ENCODE results near the gene RPL22.

The RPL22 gene

GRCh38 chr1:6199298-6200187 is at the start of gene RPL22:
TSS of gene RPL22 (minus strand) at chr1:6199595. CDS start at chr1:6199573, 22 bp downstream.
- Mint-ChIP-seq H3K4me1 (ENCODE audit: low read depth) (peaks cover 43% of the 10 kb centered on the region), H3K36me3 (ENCODE audit: low read depth) (peaks cover 46% of the 10 kb centered on the region), H3K4me3 (peak within 1 kb of the TSS; percentile 91)

GRCh38 chr1:6248161-6248776 is 48.9 kb upstream of the RPL22 start:
- no peaks in the 10 kb centered on the region for H3K36me3 Mint-ChIP-seq (ENCODE audit: low read depth)
- H3K4me3 Mint-ChIP-seq, result no peak overlapping the region
- H3K27ac Mint-ChIP-seq, result no peak overlapping the region
- peaks cover 10% of the 10 kb centered on the region for H3K4me1 Mint-ChIP-seq (ENCODE audit: low read depth)
- no peak for DNase-seq
- no peaks in the 10 kb centered on the region for H3K9me3 Mint-ChIP-seq
- H3K27me3 Mint-ChIP-seq, result peaks cover 69% of the 10 kb centered on the region

More at GRCh38 chr1:6199298-6200187, at the start of gene RPL22:
- DNase-seq, result peak; percentile 96
- Mint-ChIP-seq H3K27me3 (no peaks in the 10 kb centered on the region), H3K27ac (peak within 1 kb of the TSS; percentile 95), H3K9me3 (no peaks in the 10 kb centered on the region)

GRCh38 chr1:6247651-6248050 is 48.3 kb upstream of the RPL22 start:
- no peak overlapping the region for H3K4me3 Mint-ChIP-seq
- H3K9me3 Mint-ChIP-seq, result no peaks in the 10 kb centered on the region
- H3K4me1 Mint-ChIP-seq (ENCODE audit: low read depth), result peaks cover 10% of the 10 kb centered on the region
- peaks cover 75% of the 10 kb centered on the region for H3K27me3 Mint-ChIP-seq
- H3K27ac Mint-ChIP-seq, result no peak overlapping the region
- no peaks in the 10 kb centered on the region for H3K36me3 Mint-ChIP-seq (ENCODE audit: low read depth)
- DNase-seq, result no peak

- Mint-ChIP-seq H3K4me1 (ENCODE audit: low read depth) (peaks cover 10% of the 10 kb centered on the region), H3K27me3 (peaks cover 72% of the 10 kb centered on the region), H3K36me3 (ENCODE audit: low read depth) (no peaks in the 10 kb centered on the region), H3K9me3 (no peaks in the 10 kb centered on the region), H3K27ac (peak overlapping the region; percentile 79), H3K4me3 (peak overlapping the region; percentile 49)
- DNase-seq, result peak; percentile 88
Measured at GRCh38 chr1:6246497-6247467, 47.4 kb upstream of the RPL22 start.

- H3K4me3 Mint-ChIP-seq, result no peak overlapping the region
- peaks cover 72% of the 10 kb centered on the region for H3K27me3 Mint-ChIP-seq
- peak; percentile 67 for DNase-seq
- no peak overlapping the region for H3K27ac Mint-ChIP-seq
- peaks cover 15% of the 10 kb centered on the region for H3K4me1 Mint-ChIP-seq (ENCODE audit: low read depth)
- H3K9me3 Mint-ChIP-seq, result no peaks in the 10 kb centered on the region
- no peaks in the 10 kb centered on the region for H3K36me3 Mint-ChIP-seq (ENCODE audit: low read depth)
Measured at GRCh38 chr1:6245869-6246496, 46.6 kb upstream of the RPL22 start.

GRCh38 chr1:6245086-6245868 is 45.9 kb upstream of the RPL22 start:
- Mint-ChIP-seq H3K4me3 (no peak overlapping the region), H3K27ac (no peak overlapping the region), H3K36me3 (ENCODE audit: low read depth) (no peaks in the 10 kb centered on the region), H3K27me3 (peaks cover 70% of the 10 kb centered on the region), H3K4me1 (ENCODE audit: low read depth) (peaks cover 15% of the 10 kb centered on the region), H3K9me3 (no peaks in the 10 kb centered on the region)
- peak; percentile 87 for DNase-seq

GRCh38 chr1:6244401-6245049 is 45.1 kb upstream of the RPL22 start:
- Mint-ChIP-seq H3K27ac (no peak overlapping the region), H3K4me3 (no peak overlapping the region), H3K9me3 (no peaks in the 10 kb centered on the region), H3K4me1 (ENCODE audit: low read depth) (peaks cover 12% of the 10 kb centered on the region), H3K27me3 (peaks cover 74% of the 10 kb centered on the region), H3K36me3 (ENCODE audit: low read depth) (no peaks in the 10 kb centered on the region)
- DNase-seq, result no peak

- H3K9me3 Mint-ChIP-seq, result no peaks in the 10 kb centered on the region
- H3K4me3 Mint-ChIP-seq, result no peak within 1 kb of the TSS
- no peak within 1 kb of the TSS for H3K27ac Mint-ChIP-seq
- H3K4me1 Mint-ChIP-seq (ENCODE audit: low read depth), result peaks cover 12% of the 10 kb centered on the region
- DNase-seq, result no peak
- no peaks in the 10 kb centered on the region for H3K36me3 Mint-ChIP-seq (ENCODE audit: low read depth)
- peaks cover 78% of the 10 kb centered on the region for H3K27me3 Mint-ChIP-seq
Measured at GRCh38 chr1:6243993-6244392, 44.6 kb upstream of the RPL22 start, which contains the start of gene HES3. TSS of gene HES3 (plus strand) at chr1:6244179. CDS start at chr1:6244366, 187 bp downstream.

GRCh38 chr1:6243053-6243834 is 43.8 kb upstream of the RPL22 start:
- H3K27ac Mint-ChIP-seq, result no peak overlapping the region
- DNase-seq, result no peak
- no peak overlapping the region for H3K4me3 Mint-ChIP-seq
- no peaks in the 10 kb centered on the region for H3K36me3 Mint-ChIP-seq (ENCODE audit: low read depth)
- no peaks in the 10 kb centered on the region for H3K9me3 Mint-ChIP-seq
- peaks cover 12% of the 10 kb centered on the region for H3K4me1 Mint-ChIP-seq (ENCODE audit: low read depth)
- H3K27me3 Mint-ChIP-seq, result peaks cover 75% of the 10 kb centered on the region

- H3K4me3 Mint-ChIP-seq, result no peak overlapping the region
- H3K9me3 Mint-ChIP-seq, result no peaks in the 10 kb centered on the region
- H3K27ac Mint-ChIP-seq, result no peak overlapping the region
- no peaks in the 10 kb centered on the region for H3K36me3 Mint-ChIP-seq (ENCODE audit: low read depth)
- peaks cover 12% of the 10 kb centered on the region for H3K4me1 Mint-ChIP-seq (ENCODE audit: low read depth)
- DNase-seq, result no peak
- H3K27me3 Mint-ChIP-seq, result peaks cover 63% of the 10 kb centered on the region
Measured at GRCh38 chr1:6241887-6242740, 42.7 kb upstream of the RPL22 start.

- Mint-ChIP-seq H3K9me3 (no peaks in the 10 kb centered on the region), H3K27me3 (peaks cover 55% of the 10 kb centered on the region), H3K36me3 (ENCODE audit: low read depth) (no peaks in the 10 kb centered on the region), H3K27ac (no peak overlapping the region), H3K4me3 (no peak overlapping the region), H3K4me1 (ENCODE audit: low read depth) (peaks cover 8% of the 10 kb centered on the region)
- no peak for DNase-seq
Measured at GRCh38 chr1:6241107-6241886, 41.9 kb upstream of the RPL22 start.

Data from activated T-cell treated with anti-CD3 and anti-CD28 coated beads, Interleukin-2, amount 50 U/mL, for 24 hours (primary cell).